ENCODE data around the gene GPR4.

Gene GPR4

DNA sequence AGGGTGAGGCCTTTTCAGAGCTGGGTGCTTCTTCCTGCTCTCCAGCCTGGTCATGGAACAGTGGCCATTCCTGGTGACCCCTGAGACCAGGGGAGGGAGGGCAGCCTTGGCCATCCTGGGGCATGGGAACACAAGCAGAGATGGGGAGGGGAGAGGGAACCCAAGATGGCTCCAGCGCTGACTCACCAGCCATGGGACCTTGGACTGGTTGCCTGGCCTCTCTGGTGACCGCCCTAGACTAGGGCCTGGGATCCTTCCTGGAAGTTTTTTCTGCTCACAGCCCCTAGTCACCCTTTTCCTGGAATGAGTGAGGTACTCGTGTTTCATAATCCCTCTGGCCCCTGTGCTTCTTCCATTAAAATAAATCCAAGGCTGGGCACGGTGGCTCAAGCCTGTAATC, 14.1 kb downstream of the GPR4 start:
- DNase-seq = no peak

DNA sequence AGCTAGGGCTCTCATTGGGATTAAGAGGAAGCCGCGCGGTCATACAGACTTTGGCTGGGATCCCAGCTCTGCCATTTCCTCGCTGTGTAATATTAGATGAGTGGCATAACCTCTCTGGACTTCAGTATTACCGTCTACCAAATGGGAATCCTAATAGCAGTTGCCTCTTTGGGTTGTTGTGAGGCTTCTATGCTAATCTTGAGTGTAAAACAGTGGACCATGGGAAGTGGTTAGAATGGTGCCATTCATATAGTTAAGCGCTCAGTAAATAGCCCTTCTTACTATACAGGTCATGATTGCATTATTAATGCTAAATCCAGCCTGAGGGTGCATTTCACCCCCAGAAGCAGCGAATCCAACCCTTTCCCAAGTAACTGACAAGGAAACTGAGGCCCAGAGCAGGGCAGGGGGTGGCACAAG, 16.8 kb downstream of the GPR4 start:
- no peak for DNase-seq

DNA sequence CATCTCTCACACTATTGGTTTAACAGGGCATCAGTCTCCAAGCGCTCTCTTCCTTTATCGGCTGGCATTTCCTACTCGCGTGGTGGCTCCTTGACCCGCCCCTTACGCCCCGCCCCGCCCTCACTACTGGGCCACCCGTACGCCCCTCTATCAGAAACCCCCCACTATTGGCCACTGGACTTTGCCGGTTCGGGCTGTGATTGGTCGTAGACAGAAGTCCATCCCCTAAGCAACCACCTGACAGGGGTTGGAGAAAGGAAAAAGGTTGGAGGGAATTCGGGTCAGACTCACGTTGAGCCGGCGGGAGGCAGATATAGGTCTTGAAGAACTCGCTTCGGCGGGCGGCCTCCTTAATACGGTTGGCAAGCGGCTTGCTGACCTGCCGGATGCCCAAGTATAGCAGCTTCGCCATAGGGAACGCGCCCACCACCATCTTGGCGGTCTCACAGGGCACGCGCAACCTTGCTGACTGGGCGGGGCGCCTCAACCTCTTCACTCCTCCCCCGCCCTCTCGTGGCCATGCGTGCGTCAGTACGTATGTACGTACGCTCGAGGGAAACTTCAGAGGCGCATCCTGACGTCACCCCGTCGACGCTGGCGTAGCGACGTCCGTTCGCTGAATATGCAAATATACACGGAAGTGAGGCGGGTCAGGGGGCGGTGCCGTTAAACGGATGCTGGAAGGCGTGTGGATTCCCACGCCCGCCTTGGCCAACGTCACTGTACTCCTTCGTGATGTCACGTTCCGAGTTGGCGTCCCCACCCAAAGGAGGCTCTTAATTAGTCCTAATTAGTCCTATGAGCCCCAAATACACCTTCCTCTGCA, 17.5 kb downstream of the GPR4 start, which contains the start of gene OPA3:
Gene OPA3 (minus strand): TSS at position 471 of the 826 bp plus-strand sequence. CDS start 38 bp downstream, at position 433.
- peak; percentile 100 for DNase-seq

DNA sequence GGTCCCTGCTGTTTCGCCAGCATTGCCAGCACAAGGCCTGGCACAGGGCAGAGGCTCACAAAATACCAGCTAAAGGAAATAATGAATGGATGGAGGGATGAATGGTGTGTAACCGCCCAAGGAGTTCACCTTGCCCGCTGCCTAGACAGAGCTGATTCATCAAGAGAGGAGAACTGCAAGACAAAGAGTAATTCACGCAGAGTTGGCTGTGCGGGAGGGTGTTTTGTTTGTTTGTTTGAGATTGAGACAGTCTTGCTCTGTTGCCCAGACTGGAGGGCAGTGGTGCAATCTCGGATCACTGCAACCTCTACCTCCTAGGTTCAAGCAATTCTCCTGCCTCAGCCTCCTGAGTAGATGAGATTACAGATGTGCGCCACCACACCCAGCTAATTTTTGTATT, 20.4 kb downstream of the GPR4 start:
- no peak for DNase-seq

DNA sequence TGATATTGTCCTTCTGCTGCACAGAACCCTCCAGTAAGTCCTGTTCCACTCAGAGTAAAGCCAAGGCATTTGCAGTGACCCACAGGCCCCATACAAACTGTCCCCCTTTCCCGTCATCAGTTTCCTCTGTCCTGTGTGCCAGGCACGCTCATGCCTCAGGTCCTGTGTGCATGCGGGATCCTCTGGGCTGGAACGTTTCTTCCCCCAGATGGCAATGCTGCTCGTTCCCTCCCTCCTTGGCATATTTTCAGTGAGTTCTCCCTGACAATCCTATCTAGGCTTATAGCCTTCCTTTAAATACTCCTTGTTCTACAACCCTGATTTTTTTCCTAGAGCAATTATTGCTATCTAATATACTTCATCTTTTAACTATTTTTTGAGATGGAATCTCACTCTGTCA, 23.2 kb downstream of the GPR4 start:
- DNase-seq = no peak

DNA sequence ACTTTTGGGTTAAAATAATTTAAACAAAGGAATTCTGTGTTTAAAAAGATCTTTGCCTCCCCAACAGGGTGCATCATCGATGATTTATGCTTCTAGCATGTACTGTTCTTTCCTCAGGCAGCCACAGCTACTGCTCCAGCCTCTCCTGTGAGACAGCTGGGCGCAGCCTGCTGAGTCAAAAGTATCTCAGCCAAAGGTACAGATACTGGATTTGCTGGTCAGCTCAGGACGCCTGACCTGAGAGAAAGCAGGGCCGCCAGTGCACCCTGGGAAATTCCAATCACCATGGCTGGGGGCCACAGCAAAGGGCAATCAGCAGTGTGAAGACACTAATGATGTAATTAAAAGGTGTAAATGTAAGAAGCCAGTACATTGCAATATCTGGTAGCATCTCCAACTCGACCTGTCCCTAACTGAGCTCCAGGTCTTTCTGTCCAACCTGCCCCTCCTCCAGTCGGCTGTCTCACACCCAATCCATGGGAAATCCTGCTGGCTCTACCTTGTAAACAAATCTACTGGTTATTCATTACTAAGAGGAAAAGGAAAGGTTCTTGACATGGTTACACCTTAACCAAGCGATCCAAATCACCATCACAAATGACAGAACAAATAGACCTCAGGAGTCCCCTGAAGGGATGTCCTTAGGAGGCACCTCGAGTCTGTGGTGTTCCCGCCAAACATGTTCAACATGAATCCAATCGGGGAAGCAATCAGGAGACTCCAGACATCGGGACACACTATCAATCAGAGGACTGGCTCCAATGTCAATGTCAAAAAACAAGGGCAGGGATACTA, 24.7 kb downstream of the GPR4 start:
- DNase-seq = no peak

DNA sequence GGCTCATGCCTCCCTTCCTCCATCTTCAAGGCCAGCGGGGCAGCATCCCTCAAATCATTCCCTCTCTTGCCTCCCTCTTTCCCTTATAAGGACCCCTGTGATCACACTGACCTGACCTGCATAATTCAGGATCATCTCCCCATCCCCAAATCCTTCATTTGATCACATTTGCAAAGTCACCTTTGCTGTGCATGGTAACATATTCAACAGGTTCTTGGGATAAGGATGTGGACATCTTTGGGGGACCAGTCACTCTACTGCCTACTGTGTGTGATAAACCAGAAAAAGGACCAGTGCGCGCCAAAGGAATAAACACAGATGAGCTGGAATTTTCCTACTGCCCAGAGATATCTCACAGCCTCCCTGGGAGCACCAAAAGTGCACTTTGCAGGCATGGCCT, 25.3 kb downstream of the GPR4 start:
- no peak for DNase-seq

DNA sequence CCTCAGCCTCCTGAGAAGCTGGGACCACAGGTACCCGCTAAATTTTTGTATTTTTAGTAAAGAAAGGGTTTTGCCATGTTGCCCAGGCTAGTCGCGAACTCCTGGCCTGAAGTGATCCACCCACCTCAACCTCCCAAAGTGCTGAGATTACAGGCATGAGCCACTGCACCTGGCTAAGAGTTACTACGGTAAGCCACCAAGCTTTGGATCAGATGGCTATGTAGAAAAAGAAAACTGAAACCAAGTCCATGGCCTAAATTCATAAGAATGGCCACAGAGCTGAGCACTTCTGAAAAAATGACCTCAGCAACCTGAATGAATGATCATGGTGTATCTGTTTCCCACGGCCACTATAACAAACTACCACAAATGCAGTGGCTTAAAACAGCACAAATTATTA, 26.8 kb downstream of the GPR4 start:
- no peak for DNase-seq

DNA sequence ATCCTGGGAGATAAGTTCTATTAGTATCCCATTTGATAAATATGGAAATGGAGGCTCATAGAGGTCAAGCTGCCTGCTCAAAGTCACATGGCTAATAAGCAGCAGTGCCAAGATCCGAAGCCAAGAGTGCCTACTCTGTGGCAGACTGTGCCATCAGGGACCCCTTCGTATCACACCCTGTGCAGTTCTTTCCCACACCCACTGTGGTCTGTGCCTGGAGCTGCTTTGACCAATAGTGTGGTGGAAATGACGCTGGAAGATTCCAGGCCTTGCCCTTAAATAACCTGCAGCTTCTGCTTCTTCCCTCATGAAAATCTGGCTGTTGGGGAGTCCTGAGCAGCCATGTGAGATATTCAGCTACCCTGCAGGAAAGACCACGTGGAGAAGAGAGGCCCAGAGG, 27.5 kb downstream of the GPR4 start:
- no peak for DNase-seq

DNA sequence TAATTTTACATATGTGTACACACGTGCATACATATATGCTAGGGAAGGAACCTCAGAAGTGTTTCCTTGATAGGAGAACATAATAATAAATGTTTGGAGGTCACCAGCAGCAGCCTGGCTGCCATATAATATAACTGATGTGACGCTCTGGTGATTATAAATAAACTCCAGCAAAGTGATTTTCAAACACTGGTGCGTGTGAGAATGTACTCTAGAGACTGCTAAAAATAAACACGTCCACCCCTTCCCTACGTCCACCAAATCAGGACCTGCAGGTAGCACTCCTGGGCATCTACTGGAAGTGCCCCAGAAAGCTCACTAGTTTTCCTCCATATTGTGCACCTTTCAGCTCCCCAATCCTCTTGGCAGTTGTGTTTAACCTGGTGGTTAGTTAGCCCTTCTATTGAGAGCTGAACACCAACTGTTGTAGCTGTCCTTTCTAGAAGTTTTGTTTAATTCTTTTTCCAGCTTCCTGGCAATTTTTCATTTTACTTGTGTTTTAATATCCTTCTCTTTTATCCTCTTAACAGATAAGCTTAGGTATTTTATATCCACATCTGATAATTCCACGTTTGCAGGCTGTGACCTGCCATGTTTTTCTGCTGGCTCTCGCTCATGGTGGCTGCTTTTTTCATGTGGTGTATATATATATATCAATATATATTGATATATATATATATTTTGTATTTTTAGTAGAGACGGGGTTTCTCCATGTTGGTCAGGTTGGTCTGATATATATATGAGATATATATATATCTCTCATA, 30.4 kb downstream of the GPR4 start:
- DNase-seq = no peak

DNA sequence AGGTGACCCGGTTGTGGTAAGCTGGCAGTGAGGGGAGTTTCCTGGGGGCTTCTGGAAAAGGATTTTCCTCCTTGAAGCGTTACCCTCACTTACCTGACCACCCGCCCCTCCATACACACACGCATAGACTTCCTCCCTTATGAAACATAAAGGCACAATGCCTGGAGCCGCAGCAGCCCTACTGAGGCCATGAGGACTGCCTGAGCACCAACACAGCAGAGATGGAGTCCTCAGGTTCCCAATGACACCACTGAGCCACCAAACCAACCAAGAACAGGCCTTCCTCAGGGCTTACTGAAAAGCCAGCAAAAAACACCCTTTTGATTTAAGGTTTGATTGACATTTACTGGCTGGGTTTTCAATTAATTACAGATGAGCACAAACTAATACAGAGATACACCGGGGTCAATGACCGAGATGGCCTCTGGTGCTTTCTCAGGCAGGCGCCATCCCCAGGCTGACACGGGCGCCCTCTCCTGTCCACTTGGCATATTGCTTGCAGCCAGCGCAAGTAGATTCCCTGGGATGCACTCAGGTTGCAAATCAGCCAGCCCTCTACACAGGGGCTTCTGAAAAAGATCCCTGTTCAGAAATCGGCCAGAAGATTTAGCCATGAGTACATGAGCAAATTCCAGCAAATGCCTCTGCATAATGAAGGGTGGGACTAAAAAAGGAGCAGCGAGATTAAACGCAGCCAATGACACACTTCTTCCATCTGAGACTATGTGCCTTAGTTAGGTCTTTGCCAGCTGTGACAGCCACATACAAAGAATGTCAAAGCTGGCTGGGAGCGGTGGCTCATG, 32.2 kb downstream of the GPR4 start:
- peak; percentile 66 for DNase-seq

DNA sequence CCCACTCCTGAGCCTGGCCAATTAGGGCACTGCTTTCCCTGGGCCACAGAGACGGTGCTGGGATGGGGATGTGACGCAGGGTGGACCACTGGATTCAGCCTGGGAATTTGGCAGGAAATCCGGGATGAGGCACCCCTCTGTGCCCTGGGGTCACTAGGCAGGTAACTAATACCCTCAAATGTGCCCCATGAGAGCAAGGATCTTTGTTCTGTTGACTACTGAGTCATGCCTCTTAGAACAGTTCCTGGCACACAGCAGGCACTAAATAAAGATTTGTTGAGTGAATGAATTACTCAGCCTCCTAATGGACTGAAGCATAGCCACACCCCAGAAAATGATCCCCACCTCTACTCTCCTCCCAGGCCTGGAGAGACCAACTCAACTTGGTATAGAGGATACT, 33.3 kb downstream of the GPR4 start:
- DNase-seq = no peak

DNA sequence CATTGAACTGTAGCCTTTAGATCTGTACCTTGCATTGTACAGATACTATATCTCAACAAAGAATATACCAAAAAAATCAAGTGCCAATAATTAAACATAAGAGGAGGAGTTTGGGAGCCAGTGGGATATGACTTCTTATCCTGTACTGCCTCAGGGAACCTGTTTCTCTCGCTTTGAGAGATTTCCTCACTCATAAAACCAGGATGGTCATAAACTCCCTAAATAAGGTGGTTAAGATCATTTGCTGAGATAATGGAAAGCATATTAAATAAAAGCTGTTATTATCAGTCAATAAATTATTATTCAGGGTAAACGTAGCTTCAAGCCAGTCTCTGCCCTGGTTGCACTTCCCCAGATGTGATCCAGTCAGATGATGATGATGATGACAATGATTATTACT, 34.4 kb downstream of the GPR4 start:
- no peak for DNase-seq

DNA sequence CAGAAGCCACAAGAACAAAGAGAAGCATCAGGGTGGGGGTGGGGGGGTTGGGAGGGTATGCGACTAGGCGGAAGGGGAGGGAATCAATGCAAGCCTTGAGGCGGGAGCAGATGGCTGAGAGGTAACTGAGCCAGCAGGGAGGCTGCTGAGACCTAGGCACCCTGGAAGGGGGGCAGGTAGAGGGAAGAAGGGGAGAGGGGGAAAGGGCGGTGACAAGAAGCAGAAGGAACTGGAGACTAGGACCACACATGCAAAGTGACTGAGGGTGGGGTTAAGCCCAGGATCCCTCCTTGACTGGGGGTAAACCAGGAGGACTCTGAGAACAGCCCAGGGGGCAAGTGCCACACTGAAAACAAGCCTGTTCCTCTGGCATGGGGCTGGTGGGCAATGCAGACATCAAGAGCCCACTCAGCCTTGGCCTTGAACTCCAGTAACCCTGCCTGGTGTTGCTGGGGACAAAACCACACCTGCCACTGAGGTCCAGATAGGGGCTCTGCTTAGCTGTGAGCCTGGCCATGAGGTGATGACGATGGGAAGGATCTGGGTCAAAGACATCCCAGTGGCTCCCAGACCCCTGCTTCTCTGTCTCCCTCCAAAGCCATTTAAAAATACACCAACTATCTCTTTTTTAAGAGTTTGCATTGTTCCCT, 37.8 kb downstream of the GPR4 start:
- peak; percentile 42 for DNase-seq

DNA sequence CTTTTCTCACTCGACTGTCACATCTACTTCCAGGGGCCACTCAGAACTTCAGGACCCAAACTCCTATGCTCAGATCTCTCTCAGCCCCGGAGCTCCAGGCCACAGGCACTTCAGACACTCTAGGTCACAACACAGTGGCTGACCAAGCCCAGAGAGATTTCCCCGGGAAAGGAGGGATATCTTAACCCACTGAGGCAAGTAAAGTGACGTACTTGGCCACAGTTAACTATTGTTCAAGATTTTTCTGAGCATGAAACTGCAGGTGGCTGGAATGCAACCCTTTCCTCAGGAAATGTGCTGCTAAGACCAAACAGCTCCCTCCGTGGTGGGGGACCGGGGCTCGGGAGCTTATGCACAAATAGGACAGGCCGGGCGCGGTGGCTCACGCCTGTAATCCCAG, 41.3 kb downstream of the GPR4 start:
- DNase-seq = no peak

DNA sequence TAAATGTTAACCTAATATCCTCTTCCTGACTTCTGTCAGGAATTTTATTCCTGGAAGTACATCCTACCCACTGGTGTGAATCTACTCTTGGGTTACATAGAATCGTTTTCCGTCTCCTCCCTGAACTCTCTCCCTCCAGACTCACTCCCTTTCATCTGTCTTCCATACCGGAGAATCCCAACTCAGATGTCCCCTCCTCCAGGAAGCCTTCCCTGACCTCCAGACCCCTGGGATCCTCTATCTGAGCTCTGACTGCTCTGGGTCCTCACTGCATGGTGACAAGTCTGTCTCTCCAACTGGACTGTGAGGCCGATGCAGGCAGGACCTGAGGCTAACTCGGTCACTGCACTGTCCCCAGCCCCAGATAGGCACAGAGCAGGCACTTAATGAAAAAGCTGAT, 42.0 kb downstream of the GPR4 start:
- DNase-seq = no peak

DNA sequence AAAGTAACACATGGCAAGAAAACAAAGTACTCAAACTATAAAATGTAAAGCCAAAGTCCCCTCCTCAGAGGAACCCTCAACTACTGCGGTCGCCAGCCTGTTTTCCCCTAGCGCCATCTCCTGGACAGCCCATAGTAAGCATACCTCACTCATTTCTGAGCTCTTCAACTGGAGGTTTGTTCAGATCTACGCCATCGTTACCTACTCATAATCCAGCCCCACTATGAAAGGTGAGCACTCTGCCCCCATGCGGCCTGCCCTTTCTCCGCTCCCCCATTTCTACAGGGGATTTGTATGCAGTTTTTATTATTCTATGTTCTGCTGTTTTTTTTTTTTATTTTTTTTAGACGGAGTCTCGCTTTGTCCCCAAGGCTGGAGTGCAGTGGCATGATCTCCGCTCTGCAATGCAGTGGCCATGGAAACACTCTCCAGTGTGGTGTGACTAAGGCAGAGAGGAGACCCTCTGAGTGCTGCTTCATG, 43.6 kb downstream of the GPR4 start:
- DNase-seq = peak; percentile 73

DNA sequence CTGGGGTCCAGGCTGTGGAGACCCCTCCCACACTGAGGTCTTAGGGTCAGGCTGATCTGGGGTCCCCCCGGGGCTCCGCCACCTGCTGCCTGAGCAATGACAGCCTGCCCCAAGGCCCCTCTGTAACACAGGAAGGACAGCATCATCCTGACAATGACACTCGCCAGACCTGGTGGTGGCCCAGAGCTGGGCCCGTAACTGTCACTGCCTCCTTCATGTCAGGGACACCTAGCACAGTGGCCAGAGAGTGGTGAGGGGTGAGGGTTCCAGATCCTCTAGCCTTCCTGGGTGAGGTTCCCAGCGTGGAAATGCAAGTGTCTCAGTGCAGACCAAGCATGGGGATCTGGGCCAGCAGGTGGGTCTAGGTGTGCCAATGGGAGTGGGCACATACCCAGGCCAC, 45.2 kb downstream of the GPR4 start:
- DNase-seq = no peak

DNA sequence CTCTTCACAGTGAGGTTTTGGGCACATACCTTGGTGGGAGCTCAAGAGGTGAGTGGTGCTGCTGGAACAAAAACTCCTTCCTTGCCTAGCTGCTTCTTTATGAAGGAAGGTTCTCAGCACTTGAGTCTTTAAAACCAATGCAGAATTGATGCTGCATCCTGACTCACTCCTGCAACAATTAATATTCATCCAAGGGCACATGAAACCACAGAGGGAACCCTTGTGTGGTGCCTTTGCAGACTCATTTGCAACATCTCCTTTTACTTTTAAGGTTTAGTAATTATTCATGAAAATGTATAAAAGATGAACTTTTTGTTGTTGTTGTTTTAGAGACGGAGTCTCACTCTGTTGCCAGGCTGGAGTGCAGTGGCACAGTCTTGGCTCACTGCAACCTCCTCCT, 47.5 kb downstream of the GPR4 start:
- no peak for DNase-seq

DNA sequence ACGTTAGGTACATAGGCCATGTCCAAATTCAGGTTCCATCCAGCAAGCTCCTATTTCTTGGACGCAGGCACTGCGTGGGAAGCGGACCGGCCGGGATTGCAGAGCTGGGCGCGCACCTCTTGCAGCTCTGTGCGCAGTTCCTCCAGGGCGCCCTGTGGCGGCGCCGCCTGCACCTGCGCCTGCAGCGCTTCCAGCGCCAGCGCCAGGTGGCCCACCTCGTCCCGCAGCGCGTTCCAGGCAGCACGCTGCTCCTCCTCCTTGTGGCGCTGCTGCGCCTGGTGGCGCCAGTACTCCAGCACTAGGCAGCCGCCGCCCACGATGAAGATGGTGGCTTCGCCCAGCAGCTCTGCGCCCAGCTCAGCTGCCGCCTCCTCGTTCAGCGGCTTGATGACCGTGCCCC, 48.5 kb downstream of the GPR4 start:
- no peak for DNase-seq

DNA sequence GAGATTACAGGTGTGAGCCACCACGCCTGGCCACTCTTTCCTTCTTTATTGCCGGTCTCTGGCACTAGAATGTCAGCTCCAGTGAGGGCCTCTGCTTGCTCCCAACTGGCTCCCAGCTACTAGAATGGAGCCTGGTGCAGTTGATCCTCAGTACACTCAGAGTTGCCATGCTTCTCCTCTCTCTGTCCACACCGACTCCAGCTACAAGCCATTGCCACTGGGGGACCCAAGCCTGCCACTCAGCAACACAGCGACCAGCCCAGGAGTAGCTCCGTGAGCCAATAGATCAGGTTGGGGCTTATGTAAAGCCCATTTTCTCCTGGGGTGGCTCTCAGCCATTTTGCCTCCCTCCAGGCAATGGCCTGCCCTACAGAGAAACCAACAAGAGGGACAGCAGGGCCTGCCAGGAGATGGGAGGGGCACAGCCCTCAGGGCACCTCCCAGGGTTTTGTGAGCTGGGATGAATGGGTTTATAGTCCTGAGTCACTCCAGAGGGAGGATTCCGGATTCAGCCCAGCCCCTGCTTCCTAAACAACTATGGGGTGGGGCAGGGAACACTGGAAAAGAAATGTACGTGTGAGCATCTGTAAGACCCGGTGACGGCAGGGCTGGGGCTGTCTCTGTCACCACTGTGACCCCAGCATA, 53.9 kb downstream of the GPR4 start:
- no peak for DNase-seq

Data from CD4-positive, alpha-beta T cell treated with Interleukin-6 for 4 hours (primary cell).